Measurements from ENCODE around the gene FZD10.

DNA sequence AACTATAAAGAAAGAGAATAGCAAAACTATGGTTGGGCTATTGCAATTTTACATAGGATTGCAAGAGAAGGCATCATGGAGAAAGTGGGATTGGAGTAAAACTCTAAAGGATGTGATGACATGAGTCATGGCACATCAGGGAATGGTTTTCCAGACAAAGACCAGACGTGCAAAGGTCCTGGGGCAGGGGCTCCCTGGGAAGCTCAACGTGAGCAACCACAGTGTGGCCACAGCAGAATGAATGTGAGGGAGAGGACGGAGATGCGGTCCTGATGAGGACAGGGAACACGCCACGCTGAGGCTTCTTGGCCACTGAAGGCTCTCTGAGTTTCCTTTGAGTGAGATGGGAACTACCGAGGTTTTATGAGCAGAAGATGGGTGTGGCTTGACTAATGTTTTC lies 38.2 kb downstream of the FZD10 start:
- TF ChIP-seq, protein P1, sequence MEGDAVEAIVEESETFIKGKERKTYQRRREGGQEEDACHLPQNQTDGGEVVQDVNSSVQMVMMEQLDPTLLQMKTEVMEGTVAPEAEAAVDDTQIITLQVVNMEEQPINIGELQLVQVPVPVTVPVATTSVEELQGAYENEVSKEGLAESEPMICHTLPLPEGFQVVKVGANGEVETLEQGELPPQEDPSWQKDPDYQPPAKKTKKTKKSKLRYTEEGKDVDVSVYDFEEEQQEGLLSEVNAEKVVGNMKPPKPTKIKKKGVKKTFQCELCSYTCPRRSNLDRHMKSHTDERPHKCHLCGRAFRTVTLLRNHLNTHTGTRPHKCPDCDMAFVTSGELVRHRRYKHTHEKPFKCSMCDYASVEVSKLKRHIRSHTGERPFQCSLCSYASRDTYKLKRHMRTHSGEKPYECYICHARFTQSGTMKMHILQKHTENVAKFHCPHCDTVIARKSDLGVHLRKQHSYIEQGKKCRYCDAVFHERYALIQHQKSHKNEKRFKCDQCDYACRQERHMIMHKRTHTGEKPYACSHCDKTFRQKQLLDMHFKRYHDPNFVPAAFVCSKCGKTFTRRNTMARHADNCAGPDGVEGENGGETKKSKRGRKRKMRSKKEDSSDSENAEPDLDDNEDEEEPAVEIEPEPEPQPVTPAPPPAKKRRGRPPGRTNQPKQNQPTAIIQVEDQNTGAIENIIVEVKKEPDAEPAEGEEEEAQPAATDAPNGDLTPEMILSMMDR (conservative IDR thresholded peaks at IDR 0.05): no peak
- TF ChIP-seq EZH2 (IDR thresholded peaks at IDR 0.05; ENCODE audit: low read depth): no peak
